Caco-2 (cell line): ENCODE measurements around the gene CAMK1D. TPM values are rescaled to one million over a fixed set of nuclear protein-coding genes. Genes with fewer than 3 reads are reported as not detected.

ENCODE experiments used
- BruUV-seq: library from RNA; stranded (reverse); fragments of 400-500 nt; replicated peaks from 2 replicates; lab custom pipeline; 2021; lab: Mats Ljungman, UMichigan
- CTCF ChIA-PET: fragments of 300-600 bp; sonication (Branson Sonifier 250); formaldehyde crosslinking; loops from one replicate; lab custom pipeline; 2022; ENCODE audit warnings: antibody characterized with exemption; lab: Charles Lee
- POLR2A ChIA-PET: fragments of 300-600 bp; sonication (Branson Sonifier 250); formaldehyde crosslinking; loops from one replicate; lab custom pipeline; 2022; ENCODE audit warnings: antibody characterized with exemption; lab: Charles Lee
- DNase-seq, 2 experiments: peaks; one replicate each; pipeline versions ENCODE4 v3.0.0 to v3.0.0-alpha.2; 2020 to 2022
- H3K27me3 ChIP-seq: replicated peaks from 2 replicates; pipeline ENCODE4 v1.6.0; 2011; ENCODE audit warnings: low read length; ENCODE audit not compliant: control insufficient read depth, insufficient read depth
- H3K36me3 ChIP-seq: 2 replicates; pipeline ENCODE4 v1.5.1; 2011; ENCODE audit warnings: low read length; ENCODE audit not compliant: control insufficient read depth, insufficient read depth
- H3K4me1 ChIP-seq: fragments of 250-450 bp; sonication (Bioruptor Pico); 2 replicates; pipeline ENCODE4 v1.5.1; 2020; ENCODE audit warnings: mild to moderate bottlenecking
- H3K4me3 ChIP-seq: 2 replicates; pipeline ENCODE4 v1.5.1; 2011; ENCODE audit warnings: low read depth, mild to moderate bottlenecking, control low read depth, low read length
- H3K9me3 ChIP-seq: fragments of 250-450 bp; sonication (Bioruptor Pico); 2 replicates; pipeline ENCODE4 v1.5.1; 2020; ENCODE audit warnings: mild to moderate bottlenecking, moderate library complexity
- H3K27ac Mint-ChIP-seq: one replicate; pipeline ENCODE4 v1.8.0; 2022; ENCODE audit warnings: mixed read lengths; ENCODE audit not compliant: unreplicated experiment
- H3K27me3 Mint-ChIP-seq: one replicate; pipeline ENCODE4 v1.8.0; 2022; ENCODE audit warnings: mixed read lengths; ENCODE audit not compliant: insufficient read depth, unreplicated experiment
- H3K36me3 Mint-ChIP-seq: one replicate; pipeline ENCODE4 v1.8.0; 2022; ENCODE audit warnings: mild to moderate bottlenecking, mixed read lengths; ENCODE audit not compliant: insufficient read depth, unreplicated experiment
- H3K4me1 Mint-ChIP-seq: one replicate; pipeline ENCODE4 v1.8.0; 2022; ENCODE audit warnings: low read depth, mixed read lengths; ENCODE audit not compliant: unreplicated experiment
- H3K4me3 Mint-ChIP-seq: one replicate; pipeline ENCODE4 v1.8.0; 2022; ENCODE audit warnings: mild to moderate bottlenecking, moderate library complexity, mixed read lengths; ENCODE audit not compliant: unreplicated experiment
- H3K9me3 Mint-ChIP-seq: one replicate; pipeline ENCODE4 v1.8.0; 2022; ENCODE audit warnings: mixed read lengths; ENCODE audit not compliant: unreplicated experiment
- intact Hi-C: fragments of 100-400 bp; cut with micrococcal nuclease; formaldehyde crosslinking; loops from one replicate; pipeline ENCODE4 v1.10.0; 2022; ENCODE audit not compliant: unreplicated experiment
- total RNA-seq: library from RNA; stranded (reverse); gene quantifications from 2 replicates; pipeline ENCODE4 v1.2.3, GENCODE V29; 2022
- TF ChIP-seq, protein P1 (sequence below), 2 experiments: fragments of 200-600 bp in 1 of 2; IDR thresholded peaks; 1 replicate in 1 of 2; 2 replicates in 1 of 2; pipeline versions ENCODE4 v1.5.1 to v1.8.0; 2011 to 2022; ENCODE audit warnings: antibody characterized with exemption in 1 of 2, control low read depth in 1 of 2, inconsistent platforms in 1 of 2, low read depth in 1 of 2, low read length in 1 of 2, mild to moderate bottlenecking in 1 of 2, moderate library complexity in 1 of 2; ENCODE audit not compliant: insufficient read depth in 1 of 2, severe bottlenecking in 1 of 2, unreplicated experiment in 1 of 2

Gene CAMK1D
- total RNA-seq, 1 experiment from 2014 or later: 10.9 TPM

DNA sequence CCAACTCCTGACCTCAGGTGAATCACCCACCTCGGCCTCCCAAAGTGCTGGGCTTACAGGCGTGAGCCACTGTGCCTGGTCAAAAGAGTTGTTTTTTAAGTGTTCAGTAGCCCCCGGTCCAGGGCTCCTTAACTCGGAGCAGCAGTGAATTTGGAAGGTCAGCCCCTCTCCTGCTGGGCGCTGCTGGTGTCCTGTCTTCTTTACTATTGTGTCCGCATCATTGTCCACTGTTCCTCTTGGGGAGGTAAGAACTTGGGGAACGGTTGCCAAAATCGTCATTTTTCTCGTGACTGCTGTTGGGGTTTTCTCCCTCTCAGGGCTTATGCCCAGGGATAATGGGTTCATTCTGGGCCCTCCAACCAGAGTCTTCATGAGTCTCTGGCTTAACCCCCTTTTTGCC is 46.7 kb downstream of the CAMK1D start:
- intact Hi-C loops: no loop called here
- BruUV-seq: no TSS peak
- H3K36me3 Mint-ChIP-seq: no peaks in the 10 kb centered on the region
- H3K4me1 Mint-ChIP-seq: no peaks in the 10 kb centered on the region
- Histone ChIP-seq H3K27me3 (no peaks in the 10 kb centered on the region), H3K4me3 (no peak overlapping the region), H3K4me1 (no peaks in the 10 kb centered on the region), H3K9me3 (no peaks in the 10 kb centered on the region), H3K36me3 (no peaks in the 10 kb centered on the region)
- no peak overlapping the region for H3K4me3 Mint-ChIP-seq
- H3K27ac Mint-ChIP-seq: no peak overlapping the region
- ChIA-PET CTCF (no interaction called here), POLR2A (no interaction called here)
- no peaks in the 10 kb centered on the region for H3K27me3 Mint-ChIP-seq
- TF ChIP-seq, protein P1, sequence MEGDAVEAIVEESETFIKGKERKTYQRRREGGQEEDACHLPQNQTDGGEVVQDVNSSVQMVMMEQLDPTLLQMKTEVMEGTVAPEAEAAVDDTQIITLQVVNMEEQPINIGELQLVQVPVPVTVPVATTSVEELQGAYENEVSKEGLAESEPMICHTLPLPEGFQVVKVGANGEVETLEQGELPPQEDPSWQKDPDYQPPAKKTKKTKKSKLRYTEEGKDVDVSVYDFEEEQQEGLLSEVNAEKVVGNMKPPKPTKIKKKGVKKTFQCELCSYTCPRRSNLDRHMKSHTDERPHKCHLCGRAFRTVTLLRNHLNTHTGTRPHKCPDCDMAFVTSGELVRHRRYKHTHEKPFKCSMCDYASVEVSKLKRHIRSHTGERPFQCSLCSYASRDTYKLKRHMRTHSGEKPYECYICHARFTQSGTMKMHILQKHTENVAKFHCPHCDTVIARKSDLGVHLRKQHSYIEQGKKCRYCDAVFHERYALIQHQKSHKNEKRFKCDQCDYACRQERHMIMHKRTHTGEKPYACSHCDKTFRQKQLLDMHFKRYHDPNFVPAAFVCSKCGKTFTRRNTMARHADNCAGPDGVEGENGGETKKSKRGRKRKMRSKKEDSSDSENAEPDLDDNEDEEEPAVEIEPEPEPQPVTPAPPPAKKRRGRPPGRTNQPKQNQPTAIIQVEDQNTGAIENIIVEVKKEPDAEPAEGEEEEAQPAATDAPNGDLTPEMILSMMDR (IDR thresholded peaks at IDR 0.05; ENCODE audit: insufficient read depth in 1 of 2, low read depth in 1 of 2, low read length in 1 of 2, severe bottlenecking in 1 of 2, unreplicated experiment in 1 of 2): no peak
- H3K9me3 Mint-ChIP-seq: no peaks in the 10 kb centered on the region
- no peak for DNase-seq

DNA sequence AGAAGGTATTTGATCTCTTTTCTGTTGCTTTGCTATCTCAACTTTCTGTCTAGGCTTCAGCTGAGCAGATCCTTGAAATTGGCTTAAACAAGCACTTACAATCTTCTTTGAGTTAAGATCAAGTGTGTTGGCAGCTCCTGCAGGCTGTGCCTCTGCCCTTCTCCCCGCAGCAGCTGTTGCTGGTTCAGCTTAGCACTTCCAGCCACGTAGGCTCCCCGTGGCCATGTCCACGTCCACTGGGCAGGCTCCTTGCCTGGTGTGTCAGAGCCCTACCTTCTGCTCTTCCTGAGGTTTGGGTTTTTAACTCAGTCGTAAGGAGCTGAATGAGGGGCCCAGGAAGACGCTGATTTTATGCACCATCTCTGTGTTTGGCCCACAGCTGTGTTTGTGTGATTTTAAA is 47.2 kb downstream of the CAMK1D start:
- intact Hi-C loops: no loop called here
- H3K27me3 Mint-ChIP-seq: no peaks in the 10 kb centered on the region
- no peak overlapping the region for H3K27ac Mint-ChIP-seq
- TF ChIP-seq, protein P1 (IDR thresholded peaks at IDR 0.05; ENCODE audit: insufficient read depth in 1 of 2, low read depth in 1 of 2, low read length in 1 of 2, severe bottlenecking in 1 of 2, unreplicated experiment in 1 of 2): no peak
- no peaks in the 10 kb centered on the region for H3K4me1 ChIP-seq
- no peaks in the 10 kb centered on the region for H3K36me3 ChIP-seq
- ChIA-PET CTCF (no interaction called here), POLR2A (no interaction called here)
- no peak for DNase-seq
- H3K4me3 ChIP-seq: no peak overlapping the region
- H3K4me1 Mint-ChIP-seq: no peaks in the 10 kb centered on the region
- BruUV-seq: no TSS peak
- no peaks in the 10 kb centered on the region for H3K27me3 ChIP-seq
- H3K9me3 Mint-ChIP-seq: no peaks in the 10 kb centered on the region
- no peaks in the 10 kb centered on the region for H3K9me3 ChIP-seq
- no peak overlapping the region for H3K4me3 Mint-ChIP-seq
- no peaks in the 10 kb centered on the region for H3K36me3 Mint-ChIP-seq

DNA sequence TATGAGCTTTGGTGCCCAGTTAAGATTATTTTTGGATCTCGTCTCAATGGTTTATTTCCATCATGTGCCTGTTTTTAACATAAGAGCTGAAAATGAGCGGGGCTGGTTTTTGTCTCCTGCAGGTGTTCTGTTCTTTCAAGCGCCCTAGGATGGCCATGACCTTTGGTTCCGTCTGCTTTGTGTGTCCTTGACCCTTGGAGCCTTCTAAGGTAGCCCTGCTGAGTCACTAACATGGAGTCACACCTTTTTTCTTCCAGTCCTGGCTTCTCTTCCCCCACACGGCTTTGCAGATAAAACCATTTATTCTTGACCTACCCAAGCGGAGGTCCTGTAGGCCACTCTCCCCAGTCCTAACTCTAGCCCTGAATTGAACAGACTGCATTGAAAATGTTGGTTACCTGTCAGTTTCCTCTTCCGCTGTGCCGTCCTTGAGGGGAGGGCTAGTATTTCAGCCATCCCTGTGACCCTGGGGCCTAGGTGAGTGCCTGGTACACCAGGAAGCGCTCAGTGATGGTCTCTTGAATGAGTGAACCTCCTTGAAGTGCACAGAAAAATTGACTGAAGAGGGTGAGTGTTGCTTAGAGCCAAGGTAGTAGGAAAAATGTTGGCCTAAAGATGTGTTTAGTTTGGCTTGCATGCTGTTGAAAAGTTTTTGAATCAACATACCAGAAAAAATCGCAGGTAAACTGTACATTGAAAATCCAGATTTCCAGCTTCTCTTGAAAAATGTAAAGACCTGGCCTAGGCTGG is 48.0 kb downstream of the CAMK1D start:
- TF ChIP-seq, protein P1 (IDR thresholded peaks at IDR 0.05; ENCODE audit: insufficient read depth in 1 of 2, low read depth in 1 of 2, low read length in 1 of 2, severe bottlenecking in 1 of 2, unreplicated experiment in 1 of 2): no peak
- Mint-ChIP-seq H3K9me3 (no peaks in the 10 kb centered on the region), H3K27me3 (no peaks in the 10 kb centered on the region), H3K4me3 (no peak overlapping the region), H3K4me1 (no peaks in the 10 kb centered on the region), H3K36me3 (no peaks in the 10 kb centered on the region), H3K27ac (no peak overlapping the region)
- CTCF ChIA-PET: no interaction called here
- Histone ChIP-seq H3K9me3 (no peaks in the 10 kb centered on the region), H3K27me3 (no peaks in the 10 kb centered on the region), H3K4me1 (no peaks in the 10 kb centered on the region), H3K4me3 (no peak overlapping the region), H3K36me3 (no peaks in the 10 kb centered on the region)
- intact Hi-C loops: no loop called here
- POLR2A ChIA-PET: no interaction called here
- BruUV-seq: no TSS peak
- DNase-seq: no peak
